Activated CD4-positive, alpha-beta T cell treated with anti-CD3 and anti-CD28 coated beads for 1 hour (primary cell): ENCODE results near the gene CRYBB2.
"Not testable (repeated sequence)": the region's sequence is repeated elsewhere in the genome, so short reads cannot be mapped to it uniquely, and the experiment has no call there.

Experiments
- DNase-seq: peaks from one replicate; pipeline ENCODE4 v3.0.0-alpha.2; 2020

The CRYBB2 gene

DNA sequence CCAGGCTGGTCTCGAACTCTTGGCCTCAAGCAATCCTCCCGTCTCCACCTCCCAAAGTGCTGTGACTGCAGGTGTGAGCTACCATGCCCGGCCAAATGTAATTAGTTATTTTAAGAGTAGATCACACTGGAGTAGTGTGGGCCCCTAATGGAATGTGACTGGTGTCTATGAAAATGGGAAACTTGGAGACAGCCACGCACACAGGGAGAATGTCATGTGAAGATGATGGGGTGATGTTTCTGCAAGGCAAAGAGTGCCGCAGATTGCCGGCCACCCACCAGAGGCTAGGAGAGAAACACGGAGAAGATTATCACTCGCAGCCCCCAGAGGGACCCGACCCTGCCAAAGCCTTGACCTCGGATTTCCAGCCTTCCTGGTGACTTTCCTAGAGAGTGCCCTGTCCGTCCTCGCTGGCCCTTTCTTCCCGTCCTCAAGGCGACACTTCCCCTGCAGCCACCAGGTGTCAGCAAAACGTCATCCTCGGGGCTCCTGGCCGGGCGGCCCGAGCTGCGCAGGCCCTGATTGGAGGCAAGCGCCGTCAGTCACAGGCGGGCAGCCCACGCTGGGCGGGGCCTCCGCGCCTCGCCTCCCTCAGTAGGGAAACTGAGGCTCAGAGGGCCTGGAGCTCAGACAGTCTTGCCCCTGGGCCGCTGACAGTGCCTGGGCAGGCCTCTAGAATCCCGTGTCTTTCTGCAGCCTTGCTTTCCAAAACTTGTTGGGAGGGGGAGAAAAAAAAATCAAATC lies 16.3 kb downstream of the CRYBB2 start:
- DNase-seq, result peak; percentile 17

DNA sequence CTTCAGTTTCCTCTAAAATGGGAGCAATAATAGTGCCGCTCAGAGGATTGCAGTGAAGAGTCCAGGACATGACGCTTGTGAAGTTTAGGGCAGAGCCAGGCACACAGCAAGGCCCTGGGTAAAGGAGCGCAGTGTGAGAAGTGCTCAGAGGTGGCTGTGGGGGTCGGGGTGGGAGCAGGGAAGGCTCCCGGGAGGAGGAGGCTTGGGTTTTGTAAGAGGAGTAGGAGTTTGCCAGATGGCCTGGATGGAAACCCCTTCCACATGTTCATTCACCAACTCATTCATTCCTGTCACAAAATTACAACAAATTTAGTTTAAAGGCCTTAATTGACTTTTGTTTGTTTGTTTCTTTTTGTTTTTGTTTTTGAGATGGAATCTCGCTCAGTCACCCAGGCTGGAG lies 17.0 kb downstream of the CRYBB2 start:
- DNase-seq, result no peak

DNA sequence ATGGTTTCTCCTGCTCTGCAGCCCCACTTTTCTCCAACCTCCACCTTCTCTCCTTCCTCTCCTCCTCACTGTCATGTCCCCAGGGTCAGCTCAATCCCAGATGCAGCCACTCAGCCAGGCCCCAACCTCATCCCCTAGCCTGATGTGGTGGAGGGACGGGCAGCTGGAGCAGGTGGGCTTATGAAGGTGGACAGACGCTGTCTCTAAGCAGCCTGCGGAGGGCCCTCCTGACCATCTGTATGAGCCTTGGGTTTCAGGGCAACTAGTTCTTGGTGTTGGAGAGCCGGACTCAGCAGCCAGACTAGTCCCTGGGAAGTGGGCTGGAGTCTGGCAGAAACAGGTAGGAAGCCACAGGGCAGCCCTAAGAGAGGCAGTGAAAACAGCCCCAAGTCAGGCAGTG lies 18.1 kb downstream of the CRYBB2 start:
- DNase-seq, result no peak

DNA sequence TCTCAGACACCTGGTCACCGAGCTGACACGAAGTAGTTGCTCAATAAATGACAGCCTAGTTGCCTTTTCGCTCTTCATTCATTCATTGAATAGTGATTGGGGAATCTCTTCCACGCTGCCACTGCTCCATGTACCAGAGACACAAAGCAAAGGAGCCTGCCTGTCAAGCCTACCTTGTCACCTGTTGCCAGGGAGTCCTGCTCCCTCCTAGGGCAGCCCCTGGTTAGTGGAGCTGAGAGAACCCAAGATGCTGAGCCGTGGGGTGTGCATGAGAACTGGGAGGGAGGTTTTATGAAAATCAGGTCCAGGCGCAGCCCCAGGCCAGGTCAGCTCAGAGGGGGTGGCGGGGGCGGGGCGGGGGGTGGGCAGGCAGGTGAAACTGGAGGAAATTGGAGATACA lies 18.6 kb downstream of the CRYBB2 start:
- not testable (repeated sequence) for DNase-seq

DNA sequence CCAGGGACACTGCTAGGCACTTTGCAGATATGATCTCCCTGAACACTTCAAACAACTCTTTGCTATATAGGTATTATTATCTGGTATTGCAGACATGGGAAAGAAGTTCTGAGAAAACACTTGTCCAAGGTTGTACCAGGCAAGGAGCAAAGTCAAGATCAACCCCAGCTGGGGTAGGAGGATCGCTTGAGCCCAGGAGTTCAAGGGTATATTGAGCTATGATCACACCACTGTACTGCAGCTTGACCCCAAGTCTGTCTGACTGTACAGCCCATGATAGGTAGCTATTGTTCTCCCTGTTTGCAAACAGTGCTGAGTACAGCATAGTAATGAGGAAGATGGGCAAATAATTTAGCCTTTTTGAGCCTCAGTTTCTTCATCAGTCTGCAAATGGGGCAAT lies 35.7 kb downstream of the CRYBB2 start:
- not testable (repeated sequence) for DNase-seq

DNA sequence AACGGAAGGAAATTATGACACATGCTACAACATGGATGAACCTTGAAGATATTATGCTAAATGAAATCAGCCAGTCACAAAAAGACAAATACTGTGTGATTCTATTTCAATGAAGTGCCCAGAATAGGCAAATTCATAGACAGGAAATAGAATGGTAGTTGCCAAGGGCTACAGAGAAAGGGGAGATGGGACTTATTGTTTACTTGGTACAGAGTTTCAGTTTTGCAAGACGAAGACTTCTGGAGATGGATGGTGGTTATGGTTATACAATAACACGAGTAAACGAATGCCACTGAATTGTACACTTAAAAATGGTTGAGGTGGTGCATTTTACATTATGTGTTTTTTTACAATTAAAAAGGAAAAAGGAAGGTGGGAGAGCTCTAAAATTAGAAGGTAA lies 48.1 kb downstream of the CRYBB2 start:
- not testable (repeated sequence) for DNase-seq

DNA sequence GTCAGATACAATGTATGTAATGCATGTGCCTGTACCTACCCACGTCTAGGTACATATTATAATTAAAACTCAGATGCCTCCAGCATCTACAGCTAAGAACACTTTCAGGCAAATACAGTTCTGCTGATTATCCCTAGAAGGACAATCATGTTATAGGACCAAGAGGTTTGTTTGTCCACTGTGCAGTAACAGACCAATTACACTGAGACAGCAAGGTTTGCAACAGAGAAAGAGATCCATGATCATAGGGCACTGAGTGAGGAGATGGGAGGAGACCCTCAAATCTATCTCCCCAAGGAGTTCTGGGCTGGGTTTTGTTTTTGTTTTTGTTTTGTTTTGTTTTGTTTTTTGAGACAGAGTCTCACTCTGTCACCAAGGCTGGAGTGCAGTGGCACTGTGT lies 49.5 kb downstream of the CRYBB2 start:
- not testable (repeated sequence) for DNase-seq

DNA sequence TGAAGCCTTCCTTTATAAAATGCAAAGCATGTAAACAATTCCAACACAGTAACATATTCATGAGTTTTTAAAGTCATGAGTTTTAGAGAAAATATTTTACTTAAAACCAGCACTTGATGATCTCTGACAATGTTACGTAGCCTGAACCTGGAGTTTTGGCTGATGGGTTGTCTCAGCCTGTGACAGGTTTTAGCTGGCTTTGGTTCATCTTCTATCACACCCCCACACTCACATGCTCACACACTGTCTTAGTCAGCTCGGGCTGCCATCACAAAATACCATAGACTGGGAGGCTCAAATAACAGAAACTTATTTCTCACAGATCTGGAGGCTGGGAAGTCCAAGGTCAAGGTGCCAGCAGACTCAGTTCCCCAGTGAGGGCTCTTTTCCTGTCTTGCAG lies 50.6 kb downstream of the CRYBB2 start:
- not testable (repeated sequence) for DNase-seq

DNA sequence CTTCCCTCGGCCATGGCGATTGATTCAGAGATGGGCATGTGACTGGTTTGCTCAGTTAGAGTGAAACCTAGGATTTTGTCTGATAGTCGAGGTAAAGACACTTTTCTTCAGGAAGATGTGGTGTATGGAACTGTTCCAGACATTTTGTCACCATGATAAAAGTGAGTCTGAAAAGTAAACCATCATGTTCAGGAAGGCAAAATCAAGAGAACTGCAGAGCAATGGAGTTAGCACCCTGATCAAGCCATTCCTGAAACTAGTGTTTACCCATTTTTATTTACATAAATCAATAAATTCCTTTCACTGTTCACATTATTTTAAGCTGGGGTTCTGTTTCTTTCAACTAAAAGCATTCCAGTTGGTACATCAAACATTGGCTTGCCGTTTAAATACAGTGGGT lies 53.8 kb downstream of the CRYBB2 start:
- not testable (repeated sequence) for DNase-seq

DNA sequence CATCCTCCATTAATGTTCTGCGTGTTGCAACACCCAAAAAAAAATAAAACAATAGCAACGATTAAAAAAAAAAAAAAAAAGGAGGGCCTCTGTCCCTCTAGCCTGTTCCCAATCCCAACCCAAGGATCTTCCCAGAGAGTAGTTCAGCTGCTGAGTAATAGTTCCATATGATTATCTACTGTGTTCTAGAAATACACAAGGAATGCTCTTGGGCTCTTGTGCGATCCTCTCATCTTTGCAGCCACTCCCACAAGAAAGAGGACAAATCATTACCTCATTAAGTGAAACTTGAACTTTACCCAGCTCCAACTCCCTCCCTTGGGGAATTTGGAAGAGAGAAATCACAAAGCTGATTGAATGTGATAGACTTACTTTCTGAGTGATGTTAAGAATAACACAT lies 54.5 kb downstream of the CRYBB2 start:
- DNase-seq, result not testable (repeated sequence)

DNA sequence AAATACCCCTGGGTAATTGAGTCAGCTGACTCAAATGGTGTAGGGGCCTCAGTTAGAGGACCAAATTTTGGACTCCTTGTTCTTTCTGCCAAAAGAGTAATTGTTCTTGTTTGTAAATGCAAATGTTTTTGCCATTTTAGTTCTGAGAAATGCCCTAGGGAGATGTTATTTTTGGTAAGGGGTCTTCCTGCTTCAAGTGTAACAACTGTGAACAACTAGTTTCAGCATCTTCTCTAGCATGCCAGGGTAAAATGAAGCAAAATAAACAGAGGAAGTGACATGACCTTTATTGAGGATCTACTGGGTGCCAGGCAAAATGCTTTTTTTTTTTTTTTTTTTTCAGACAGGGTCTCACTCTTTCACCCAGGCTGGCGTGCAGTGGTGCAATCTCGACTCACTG lies 60.7 kb downstream of the CRYBB2 start:
- DNase-seq, result not testable (repeated sequence)
